ENCODE data around the gene ALS2CL. TPM values are rescaled to one million over a fixed set of nuclear protein-coding genes. Genes with fewer than 3 reads are reported as not detected.

The ALS2CL gene

Small RNA genes lying within 50 kb of the gene (small RNA-seq; reads per million reads assigned to genes)
- gene RF00591 (ENCODE audit: insufficient read depth) = not detected
